Activated naive CD4-positive, alpha-beta T cell treated with anti-CD3 and anti-CD28 coated beads, Interleukin-2, amount 50 U/mL, for 16 hours (primary cell): ENCODE measurements around the gene ERCC1.
A peak's percentile ranks its signal among the peaks of the same experiment; 100 is the strongest.
"Not testable (repeated sequence)": the region's sequence is repeated elsewhere in the genome, so short reads cannot be mapped to it uniquely, and the experiment has no call there.

Source experiments
- DNase-seq: peaks from one replicate; pipeline ENCODE4 v3.0.0-alpha.2; 2020

The ERCC1 gene

DNA sequence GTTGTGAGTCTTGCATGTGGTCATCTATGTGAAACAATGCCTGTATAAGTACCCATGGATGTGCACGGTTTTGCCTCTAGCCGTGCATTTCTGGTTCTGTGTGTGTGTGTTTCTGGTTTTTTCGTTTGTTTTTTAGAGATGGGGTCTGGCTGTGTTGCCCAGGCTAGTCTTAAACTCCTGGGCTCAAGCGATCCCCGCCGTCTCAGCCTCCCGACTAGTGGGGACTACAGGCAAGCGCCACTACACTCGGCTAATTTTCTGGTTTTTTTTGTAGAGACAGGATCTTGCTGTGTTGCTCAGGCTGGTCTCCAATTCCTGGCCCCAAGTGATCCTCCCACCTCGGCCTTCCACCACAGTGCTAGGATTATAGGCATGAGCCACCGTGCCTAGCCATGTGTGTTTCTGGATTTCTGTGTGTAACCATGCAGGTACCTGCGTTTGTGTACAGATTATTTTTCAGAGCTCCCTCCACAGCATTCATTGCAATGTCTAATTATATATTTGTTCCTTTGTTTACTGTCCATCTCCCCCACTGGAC lies 28.2 kb upstream of the ERCC1 start:
- no peak for DNase-seq

DNA sequence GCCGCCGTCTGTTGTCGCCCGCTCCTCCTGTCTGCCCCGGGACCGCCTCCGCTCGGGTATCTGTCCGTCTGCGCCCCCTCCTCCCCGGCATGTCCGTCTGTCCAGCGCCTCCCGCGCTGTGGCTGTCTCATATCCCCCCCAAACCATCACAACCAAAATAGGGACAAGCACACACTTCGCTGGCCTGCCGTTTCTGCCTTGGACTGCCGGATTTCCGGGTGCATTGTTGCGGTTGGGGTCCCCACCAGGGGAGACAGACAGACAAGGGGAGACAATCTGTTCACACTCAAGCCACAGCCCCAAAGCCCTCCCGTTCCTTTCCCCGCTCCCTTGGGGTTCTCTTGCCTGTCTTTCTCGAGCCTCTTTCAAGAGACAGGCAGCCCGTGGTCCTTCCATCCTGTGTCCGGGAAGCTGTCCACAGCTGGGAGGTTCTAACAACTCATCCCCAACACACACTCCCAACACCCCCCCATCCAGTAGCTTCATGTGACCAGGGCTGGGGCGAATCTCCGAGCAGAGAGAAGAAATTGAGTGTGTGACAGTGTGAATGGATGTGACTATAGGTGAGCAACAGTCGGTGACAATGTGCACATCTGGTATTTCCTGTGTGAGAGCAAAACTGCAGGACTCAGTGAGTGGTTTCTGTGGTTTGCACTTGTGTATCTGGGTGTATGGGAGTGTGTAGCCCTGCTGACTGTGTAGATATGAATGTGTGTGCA lies 27.6 kb upstream of the ERCC1 start:
- no peak for DNase-seq

DNA sequence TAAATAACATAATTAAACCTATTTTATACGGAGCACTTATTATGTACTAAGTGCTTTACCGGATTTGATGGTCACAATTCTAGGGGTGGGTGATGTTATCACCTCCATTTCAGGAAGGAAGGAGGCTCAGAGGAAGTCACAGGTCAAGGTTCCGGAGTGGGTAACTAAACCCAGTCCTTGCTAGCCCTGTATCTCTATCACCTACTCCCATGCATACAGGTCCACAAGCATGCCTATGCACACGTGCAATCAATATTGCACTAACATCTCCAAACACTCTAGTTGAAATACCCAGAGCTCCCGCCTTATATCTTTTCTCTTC lies 26.3 kb upstream of the ERCC1 start:
- DNase-seq = no peak

DNA sequence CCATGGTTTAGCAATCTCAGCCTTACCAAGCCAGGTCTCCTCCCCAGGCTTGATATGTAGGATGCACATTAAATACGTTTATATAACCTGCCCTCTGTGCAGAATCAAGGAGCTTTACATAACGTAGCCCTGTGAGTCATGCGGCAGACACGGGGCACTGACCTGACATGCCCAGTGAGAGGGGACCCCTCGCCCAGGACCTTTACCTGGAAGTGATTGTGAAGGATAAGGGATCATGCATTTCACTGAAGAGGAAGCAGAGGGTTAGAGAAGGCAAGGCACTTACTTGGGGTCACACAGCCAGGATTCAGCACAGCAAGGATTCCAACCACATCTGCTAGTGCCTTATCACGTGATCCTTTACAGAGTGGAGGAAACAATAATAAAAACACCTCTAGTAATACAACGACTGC lies 25.2 kb upstream of the ERCC1 start:
- no peak for DNase-seq

DNA sequence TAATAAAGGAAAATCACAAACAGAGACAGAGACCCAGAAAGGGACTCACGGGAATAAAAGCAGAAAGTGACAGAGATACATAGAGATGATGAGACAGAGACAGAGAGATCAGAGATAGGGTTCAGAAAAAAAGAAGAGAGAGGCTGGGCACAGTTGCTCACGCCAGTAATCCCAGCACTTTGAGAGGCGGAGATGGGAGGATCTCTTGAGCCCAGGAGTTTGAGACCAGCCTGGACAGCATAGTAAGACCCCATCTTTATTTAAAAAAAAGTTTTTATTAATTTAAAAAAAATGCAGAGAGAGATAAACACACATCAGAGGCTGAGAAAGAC lies 24.7 kb upstream of the ERCC1 start:
- DNase-seq = no peak

DNA sequence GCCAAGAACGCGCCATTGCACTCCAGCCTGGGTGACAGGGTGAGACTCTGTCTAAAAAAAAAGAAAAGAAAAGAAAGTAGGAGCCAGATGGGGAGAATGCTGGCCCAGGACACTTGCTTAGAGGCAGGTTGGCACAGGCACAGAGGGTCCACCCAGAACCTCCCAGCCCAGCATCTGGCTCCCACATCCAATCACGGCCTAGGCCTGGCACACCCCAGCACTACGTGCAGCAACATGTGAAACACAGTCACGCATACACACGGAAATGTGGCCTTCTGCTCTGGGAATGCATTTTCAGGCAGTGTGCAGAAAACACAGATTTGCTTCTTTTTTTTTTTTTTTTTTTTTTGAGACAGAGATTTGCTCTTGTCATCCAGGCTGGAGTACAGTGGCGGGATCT lies 23.2 kb upstream of the ERCC1 start:
- DNase-seq = no peak

DNA sequence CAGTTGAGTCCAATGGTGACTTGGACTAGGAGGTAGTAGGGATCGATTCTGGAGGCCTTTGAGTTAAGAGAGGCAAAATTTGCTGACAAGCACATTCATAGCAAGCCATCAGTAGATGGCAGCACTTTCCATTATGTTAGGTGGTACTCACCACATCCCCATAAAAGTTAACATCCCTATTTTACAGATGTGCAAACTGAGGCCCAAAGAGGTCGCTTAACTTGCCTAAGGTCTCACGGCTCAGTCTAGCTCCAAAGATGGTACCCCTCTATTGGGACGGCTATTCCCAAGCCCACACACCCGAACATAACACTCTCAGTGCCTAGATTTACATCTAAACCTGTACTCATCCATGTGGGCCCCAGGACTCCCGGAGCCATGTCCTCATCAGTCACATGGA lies 22.6 kb upstream of the ERCC1 start:
- no peak for DNase-seq

DNA sequence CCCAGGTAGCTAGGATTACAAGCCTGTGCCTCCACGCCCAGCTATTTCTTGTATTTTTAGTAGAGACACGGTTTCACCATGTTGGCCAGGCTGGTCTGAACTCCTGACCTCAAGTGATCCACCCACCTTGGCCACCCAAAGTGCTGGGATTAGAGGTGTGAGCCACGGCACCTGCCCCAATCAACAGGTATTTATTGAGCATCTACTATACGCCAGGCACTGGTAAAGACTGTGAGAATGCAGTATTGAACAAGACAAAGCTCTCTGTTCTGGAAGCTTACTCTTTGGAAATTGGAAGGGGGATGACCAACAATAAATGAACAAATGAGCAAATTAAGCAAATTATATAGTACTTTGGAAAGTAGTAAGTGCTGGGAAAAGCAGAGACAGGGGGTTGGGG lies 21.4 kb upstream of the ERCC1 start:
- DNase-seq = no peak

DNA sequence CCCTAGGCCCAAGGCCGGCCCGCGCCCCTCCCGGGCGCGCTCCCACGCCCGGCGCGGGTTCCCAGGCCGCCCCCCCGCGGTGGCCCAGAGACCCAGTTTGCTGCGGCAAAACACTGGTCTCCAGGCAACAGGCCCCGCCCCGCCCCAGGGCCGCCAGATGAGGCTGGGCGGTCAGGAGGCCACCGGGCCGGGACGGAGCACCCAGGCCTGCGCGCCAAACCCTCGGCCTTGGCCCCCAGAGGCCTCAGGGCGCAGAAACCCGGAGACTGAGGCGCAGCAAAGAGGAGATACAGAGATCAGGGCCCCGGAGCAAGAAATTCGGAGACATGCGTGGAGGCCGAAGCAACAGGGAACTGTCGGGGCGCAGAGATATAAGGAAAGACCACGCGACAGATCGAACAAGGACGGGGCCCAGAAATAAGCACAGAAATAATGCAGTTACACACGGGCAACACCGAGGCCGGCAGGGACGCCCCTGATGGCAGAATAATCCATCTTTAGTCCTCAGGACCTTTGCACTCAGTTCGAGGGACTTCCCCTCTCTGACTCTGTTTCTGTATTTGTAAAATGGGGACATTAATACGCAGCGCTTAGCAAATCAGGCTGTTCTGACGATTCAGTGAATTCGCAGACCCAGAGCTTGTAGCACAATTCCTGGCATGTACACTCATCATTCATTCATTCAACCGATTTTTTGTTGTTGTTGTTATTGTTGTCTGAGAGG lies 20.8 kb upstream of the ERCC1 start:
- DNase-seq = peak; percentile 70

DNA sequence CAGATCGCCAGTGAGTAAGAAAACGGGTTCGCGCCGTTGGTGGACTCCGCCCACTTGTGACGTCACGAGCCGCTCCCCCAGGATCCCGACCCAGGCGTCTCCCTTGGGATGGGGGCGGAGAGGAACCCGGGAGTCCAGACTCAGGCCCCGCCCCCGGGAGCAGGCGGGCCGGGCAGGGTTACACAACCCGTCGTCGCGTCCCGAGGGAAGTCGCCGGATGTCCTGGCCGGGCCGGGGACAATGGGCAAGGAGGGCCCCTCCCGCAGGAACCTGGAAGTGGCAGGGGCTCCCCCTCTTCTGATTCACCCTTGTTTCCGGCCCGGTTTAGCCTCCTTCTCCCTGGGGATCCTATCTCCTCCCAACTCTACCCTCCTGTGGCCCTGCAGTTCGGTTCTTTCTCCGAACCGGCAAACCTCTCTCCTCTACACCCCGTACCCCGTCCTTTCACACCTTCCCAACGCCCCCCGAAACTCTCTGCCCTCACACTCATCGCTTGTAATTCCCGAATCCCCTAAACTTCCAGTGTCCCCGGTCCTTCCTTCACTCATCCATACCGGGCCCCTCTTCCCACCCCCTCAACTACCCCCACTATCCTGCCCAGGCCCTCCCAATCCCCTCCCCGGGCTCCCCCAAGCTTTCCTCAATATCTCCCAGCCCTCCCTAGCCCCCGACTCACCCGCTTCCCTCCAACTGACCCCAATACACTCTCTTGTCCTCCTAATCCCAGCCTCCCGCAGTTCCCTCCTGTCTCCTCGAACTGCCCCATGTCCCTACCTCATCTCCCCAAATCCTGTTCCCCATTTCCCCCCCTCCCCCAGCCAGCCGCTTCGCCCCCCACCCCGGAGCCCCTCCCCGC lies 20.0 kb upstream of the ERCC1 start:
- DNase-seq = no peak

DNA sequence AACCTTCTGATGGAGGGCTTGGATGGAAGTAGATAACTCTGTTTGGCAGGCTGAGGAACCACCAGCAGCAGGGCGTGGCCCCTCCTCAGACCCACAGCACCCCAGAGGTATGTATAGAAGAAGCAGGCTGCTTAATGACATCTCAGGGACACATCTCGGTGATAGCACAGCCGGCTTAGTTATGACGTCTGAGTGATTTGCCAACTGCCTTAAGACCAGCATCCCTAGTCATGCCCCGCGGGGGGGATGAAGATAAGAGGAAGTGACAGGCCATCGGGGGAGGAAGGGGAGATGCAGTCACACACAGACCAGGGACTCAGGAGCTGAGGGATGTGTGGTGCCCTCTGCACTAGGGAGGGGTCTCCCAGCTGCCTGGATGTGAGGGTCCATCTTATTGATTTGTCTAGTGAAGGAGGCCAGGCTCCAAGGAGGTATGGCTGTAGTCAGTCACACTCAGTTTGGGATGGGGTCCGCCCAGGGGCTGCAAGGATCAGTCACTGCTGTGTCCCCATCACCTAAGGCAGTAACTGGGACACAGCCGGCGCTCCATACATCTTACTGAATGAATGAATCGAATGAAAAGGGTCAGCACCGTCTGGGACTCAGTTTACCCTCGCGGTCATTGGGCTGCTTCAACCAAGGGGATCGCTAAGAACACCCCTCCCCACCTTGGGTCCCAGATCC lies 19.2 kb upstream of the ERCC1 start:
- DNase-seq = no peak

DNA sequence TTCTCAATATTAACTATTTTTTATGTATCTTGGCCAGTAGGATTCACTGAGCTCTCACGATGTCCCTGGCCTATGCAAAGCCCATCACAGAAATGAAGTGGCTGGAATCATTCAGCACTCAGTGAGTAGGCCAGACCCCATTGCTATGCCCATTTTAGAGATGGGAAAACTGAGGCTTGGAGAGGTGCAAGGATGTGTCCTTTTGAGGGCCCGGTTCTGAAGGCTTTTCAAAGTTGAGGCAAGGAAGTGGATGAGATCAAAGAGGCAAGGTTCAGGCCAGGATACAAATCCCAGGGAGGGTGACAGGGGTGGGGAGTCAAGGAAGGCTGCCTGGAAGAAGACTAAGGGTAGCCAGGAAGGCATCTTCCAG lies 18.7 kb upstream of the ERCC1 start:
- no peak for DNase-seq

DNA sequence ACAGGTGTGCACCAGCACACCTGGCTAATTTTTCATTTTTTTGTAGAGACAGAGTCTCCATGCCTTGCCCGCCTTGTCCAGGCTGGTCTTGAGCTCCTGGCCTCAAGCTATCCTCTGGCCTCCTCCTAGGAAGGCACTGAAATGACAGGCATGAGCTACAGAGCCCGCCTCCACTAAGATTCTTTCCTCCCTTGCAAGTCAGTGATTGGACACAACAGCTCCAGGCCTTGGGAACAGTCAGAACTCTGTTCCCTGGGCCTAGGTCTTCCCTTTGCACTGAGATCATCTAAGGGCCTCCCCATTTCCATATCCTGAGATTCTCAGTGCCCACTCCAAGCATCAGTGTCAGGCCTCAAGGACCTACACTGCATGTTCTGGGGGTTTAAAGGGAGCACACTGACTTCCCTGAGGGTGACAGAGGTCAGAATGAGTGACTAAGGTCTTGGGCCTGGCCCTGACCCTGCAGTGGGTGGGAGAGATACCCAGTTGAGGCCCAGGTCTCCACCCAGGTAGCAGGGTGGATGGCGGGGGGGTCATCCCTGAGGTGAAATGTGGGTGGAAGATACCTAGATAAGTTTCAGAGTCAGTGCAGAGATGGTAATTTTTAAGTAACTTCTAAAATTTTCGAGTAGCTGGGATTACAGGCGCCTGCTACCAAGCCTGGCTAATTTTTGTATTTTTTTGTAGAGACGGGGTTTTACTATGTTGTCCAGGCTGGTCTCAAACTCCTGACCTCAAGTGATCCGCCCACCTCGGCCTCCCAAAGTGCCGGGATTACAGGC lies 17.3 kb upstream of the ERCC1 start:
- DNase-seq = no peak

DNA sequence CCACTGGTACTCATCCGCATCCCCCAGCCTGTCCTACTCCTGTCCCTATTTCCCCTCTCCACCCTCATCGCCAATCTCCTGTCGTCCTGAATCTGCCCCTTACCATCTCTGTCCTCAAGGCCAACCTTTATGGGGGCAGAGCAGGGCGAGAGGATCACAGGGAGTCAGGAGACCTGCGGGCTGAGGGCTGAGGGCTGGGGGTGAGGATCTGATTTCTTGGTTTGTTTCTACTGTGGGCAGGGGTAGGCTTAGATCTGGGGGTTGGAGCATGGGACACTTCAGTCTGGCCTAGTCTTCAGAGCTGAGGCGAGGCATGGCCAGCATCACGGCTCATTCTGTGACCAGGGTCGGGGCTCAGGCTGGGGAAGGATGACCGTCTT lies 16.5 kb upstream of the ERCC1 start:
- no peak for DNase-seq

DNA sequence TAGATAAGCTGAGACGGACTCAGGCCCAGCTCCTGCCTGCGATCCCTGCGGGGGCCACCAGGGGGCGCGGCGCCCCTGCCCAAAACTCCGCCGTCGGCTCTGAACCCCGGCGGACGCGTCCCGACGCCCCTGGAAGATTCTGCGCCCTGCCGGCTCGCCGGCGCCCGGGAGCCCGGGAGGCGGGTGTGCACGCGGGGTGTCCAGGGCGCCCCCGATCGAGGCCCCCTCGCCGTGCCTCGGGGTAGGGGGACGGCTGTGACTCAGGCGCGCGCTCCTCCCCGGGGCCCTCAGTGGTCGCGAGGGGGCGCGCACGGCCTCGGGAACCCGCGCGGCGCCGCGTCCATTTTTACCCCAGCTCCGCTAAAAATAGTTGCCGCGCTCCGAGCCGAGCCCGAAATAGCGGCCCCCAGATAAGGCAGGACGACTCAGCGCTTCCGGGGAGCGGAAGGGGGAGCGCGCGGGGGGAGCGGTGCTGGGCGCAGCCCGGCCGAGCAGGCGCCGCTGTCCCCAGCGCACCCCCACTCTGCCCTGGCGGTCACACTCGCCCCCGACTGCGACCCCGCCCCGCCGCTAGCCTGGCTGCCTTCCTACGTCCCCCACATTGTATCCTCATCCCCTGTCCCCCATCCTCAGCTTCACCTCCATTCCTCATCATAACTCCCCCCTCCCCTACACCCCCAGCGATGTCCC lies 16.0 kb upstream of the ERCC1 start:
- peak; percentile 84 for DNase-seq

DNA sequence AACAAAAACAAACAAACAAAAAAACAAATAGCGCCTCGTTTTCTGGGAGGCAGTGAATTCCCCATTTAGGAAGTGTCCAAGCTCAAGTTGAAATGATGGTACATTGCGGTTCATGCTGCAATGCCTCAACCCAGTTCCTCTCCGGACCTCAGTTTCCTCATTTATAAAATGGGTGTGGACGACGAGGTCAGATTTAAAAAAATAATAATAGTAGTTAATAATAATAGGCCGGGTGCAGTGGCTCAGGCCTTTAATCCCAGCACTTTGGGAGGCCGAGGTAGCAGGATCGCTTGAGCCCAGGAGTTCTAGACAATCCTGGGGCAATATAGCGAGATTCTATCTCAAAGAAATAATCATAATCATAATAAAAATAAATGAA lies 15.5 kb upstream of the ERCC1 start:
- no peak for DNase-seq

DNA sequence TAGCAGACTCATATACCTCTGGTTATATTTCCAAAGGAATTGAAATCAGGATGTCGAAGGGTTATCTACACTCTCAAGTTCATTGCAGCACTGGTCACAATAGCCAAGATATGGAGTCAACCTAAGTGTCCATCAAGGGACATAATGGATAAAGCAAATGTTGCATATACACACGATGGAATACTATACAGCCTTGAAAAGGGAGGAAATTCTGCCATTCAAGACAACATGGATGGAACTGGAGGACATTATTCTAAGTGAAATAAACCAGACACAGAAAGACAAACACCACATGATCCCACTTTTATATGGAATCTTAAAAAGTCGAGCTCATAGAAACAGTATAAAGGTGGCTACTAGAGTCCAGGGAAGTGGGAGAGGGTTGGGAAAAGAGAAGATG lies 13.6 kb upstream of the ERCC1 start:
- no peak for DNase-seq

DNA sequence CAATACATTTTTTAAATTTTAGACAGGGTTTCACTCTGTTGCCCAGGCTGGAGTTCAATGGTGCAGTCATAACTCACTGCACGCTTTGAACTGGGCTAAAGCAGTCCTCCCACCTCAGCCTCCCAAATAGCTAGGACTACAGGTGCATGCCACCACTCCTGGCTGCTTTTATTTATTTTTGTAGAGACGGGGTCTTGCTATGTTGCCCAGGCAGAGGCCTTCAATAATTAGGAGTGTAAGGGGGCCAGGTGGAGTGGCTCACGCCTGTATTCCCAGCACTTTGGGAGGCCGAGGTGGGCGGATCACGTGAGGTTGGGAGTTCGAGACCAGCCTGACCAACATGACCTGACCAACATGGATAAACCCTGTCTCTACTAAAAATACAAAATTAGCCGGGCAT lies 8.8 kb upstream of the ERCC1 start:
- not testable (repeated sequence) for DNase-seq

DNA sequence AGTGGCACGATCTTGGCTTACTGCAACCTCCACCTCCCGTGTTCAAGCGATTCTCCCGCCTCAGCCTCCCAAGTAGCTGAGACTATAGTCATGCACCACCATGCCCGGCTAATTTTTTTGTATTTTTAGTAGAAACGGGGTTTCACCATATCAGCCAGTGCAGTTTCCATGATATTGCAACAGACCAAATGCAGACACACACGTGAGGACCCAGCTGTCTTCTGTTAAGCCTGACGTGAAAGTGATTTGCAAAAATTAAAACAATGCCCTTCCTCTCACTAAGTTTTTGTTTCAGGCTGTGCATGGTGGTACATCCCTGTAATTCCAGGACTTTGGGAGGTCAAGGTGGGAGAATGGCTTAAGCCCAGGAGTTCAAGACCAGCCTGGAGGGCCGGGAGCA lies 7.3 kb upstream of the ERCC1 start:
- not testable (repeated sequence) for DNase-seq

DNA sequence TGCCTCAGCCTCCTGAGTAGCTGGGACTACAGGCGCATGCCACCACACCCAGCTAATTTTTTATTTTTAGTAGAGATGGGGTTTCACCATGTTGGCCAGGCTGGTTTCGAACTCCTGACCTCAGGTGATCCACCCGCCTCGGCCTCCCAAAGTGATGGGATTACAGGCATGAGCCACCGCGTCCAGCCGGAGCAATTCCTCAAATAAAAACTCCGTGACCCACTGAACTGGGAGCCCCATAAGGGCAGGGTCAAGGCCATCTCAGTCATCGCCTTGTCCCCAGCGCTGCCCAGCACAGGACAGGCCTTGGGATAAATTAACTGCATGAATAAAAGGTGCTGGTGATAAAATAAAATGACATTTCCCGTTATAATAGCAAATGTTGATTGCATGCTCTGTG lies 6.2 kb upstream of the ERCC1 start:
- not testable (repeated sequence) for DNase-seq

DNA sequence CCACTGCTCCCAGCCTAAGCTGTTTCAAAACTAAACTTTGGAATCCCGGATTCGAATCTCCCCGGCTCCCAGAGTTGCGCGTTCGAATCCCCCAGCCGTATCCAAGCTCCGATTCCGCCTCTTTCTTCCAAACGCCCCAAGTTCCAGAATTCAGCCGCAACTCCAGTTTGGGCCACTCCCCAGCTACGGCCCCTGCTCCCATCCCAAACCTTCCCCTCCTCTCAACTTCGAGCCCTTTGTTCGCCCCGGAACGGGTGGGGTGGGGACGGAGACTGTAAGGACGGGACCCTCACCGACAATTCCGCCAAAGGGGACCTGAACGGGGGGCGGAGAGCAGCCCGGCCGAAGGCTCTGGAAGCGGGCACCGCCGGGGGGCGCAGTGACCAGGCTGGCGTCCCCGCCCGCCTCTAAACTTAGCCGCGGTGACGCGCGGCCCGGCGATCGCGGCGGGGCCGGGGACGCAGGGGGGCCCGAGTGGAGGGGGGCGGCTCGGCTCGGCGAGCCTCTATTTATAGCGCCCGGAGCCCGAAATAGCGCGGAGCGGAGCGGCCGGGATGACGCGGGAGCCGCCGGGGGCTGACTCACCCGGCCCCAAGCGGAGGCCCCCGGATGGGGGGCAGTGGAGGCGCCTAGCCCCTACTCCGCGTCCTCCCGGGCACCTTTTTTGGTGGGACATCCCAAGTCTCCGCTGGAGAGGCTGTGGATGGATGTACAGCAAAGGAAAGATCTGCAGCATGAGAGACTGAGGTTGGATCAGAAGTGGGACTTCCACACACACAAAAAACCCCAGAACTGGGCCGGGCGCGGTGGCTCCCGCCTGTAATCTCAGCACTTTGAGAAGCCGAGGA lies 4.9 kb upstream of the ERCC1 start:
- no peak for DNase-seq
